Measurements from ENCODE around the gene EPHB3.

The EPHB3 gene

GRCh38 chr3:184557348-184557950 is 4.1 kb upstream of the EPHB3 start:
- no peak overlapping the region for H3K4me3 ChIP-seq (ENCODE audit: low read depth in 1 of 2, low read length in 2 of 2)
- no peaks in the 10 kb centered on the region for H3K9me3 ChIP-seq (ENCODE audit: control insufficient read depth in 1 of 2, low read length in 2 of 2)
- H3K27me3 ChIP-seq (ENCODE audit: low read depth, low read length): no peaks in the 10 kb centered on the region
- H3K4me1 ChIP-seq (ENCODE audit: control insufficient read depth in 1 of 2, insufficient read depth in 2 of 2, low read length in 2 of 2): peaks cover 8 to 11% of the 10 kb centered on the region in 2 donors
- H3K27ac ChIP-seq (ENCODE audit: low read length): no peak overlapping the region
- no peaks in the 10 kb centered on the region for H3K36me3 ChIP-seq (ENCODE audit: control insufficient read depth in 1 of 2, insufficient read depth in 2 of 2, low read length in 2 of 2)

- Histone ChIP-seq H3K4me3 (ENCODE audit: low read depth in 1 of 2, low read length in 2 of 2) (no peak overlapping the region), H3K9me3 (ENCODE audit: control insufficient read depth in 1 of 2, low read length in 2 of 2) (no peaks in the 10 kb centered on the region), H3K4me1 (ENCODE audit: control insufficient read depth in 1 of 2, insufficient read depth in 2 of 2, low read length in 2 of 2) (peaks cover 9 to 11% of the 10 kb centered on the region in 2 donors), H3K36me3 (ENCODE audit: control insufficient read depth in 1 of 2, insufficient read depth in 2 of 2, low read length in 2 of 2) (no peaks in the 10 kb centered on the region), H3K27ac (ENCODE audit: low read length) (no peak overlapping the region), H3K27me3 (ENCODE audit: low read depth, low read length) (no peaks in the 10 kb centered on the region)
These were observed 2.9 kb upstream of the EPHB3 start for GRCh38 chr3:184558726-184559125.

- Histone ChIP-seq H3K4me1 (ENCODE audit: control insufficient read depth in 1 of 2, insufficient read depth in 2 of 2, low read length in 2 of 2) (peaks cover 12 to 15% of the 10 kb centered on the region in 2 donors), H3K36me3 (ENCODE audit: control insufficient read depth in 1 of 2, insufficient read depth in 2 of 2, low read length in 2 of 2) (no peaks in the 10 kb centered on the region), H3K27me3 (ENCODE audit: low read depth, low read length) (no peaks in the 10 kb centered on the region), H3K27ac (ENCODE audit: low read length) (peak overlapping the region; percentile 1), H3K9me3 (ENCODE audit: control insufficient read depth in 1 of 2, low read length in 2 of 2) (no peaks in the 10 kb centered on the region), H3K4me3 (ENCODE audit: low read depth in 1 of 2, low read length in 2 of 2) (no peak overlapping the region)
These were observed 2.2 kb upstream of the EPHB3 start for GRCh38 chr3:184559336-184559735.

DNA sequence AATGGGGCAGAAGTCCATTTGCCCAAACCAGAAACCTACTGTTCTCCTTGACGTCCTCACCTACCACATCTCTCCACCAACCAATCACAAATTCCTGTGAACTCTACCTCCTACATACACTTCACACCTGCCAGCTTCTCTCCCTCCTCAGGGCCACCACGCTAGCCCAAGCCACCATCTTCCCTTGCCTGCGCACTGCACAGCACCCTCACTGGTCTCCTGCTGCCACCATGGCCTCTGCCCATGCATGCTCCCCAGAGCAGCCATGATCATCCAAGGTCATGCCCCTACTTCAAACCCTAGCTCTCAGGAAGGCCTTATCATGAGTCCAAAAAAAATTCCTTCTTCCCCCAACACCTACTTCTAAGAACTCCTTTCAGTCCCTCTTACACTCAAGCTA is 1.1 kb upstream of the EPHB3 start:
- H3K9me3 ChIP-seq (ENCODE audit: control insufficient read depth in 1 of 2, low read length in 2 of 2): no peaks in the 10 kb centered on the region
- peak overlapping the region; percentile 46 to 57 for H3K4me3 ChIP-seq (ENCODE audit: low read depth in 1 of 2, low read length in 2 of 2)
- no peaks in the 10 kb centered on the region for H3K36me3 ChIP-seq (ENCODE audit: control insufficient read depth in 1 of 2, insufficient read depth in 2 of 2, low read length in 2 of 2)
- no peaks in the 10 kb centered on the region for H3K27me3 ChIP-seq (ENCODE audit: low read depth, low read length)
- peaks cover 14 to 27% of the 10 kb centered on the region in 2 donors for H3K4me1 ChIP-seq (ENCODE audit: control insufficient read depth in 1 of 2, insufficient read depth in 2 of 2, low read length in 2 of 2)
- no peak overlapping the region for H3K27ac ChIP-seq (ENCODE audit: low read length)

GRCh38 chr3:184561913-184562877 is 610 bp downstream of the EPHB3 start:
- H3K4me1 ChIP-seq (ENCODE audit: control insufficient read depth in 1 of 2, insufficient read depth in 2 of 2, low read length in 2 of 2): peaks cover 10 to 44% of the 10 kb centered on the region in 2 donors
- no peaks in the 10 kb centered on the region for H3K27me3 ChIP-seq (ENCODE audit: low read depth, low read length)
- H3K9me3 ChIP-seq (ENCODE audit: control insufficient read depth in 1 of 2, low read length in 2 of 2): no peaks in the 10 kb centered on the region
- peak overlapping the region; percentile 46 to 82 for H3K4me3 ChIP-seq (ENCODE audit: low read depth in 1 of 2, low read length in 2 of 2)
- no peaks in the 10 kb centered on the region for H3K36me3 ChIP-seq (ENCODE audit: control insufficient read depth in 1 of 2, insufficient read depth in 2 of 2, low read length in 2 of 2)
- no peak overlapping the region for H3K27ac ChIP-seq (ENCODE audit: low read length)

GRCh38 chr3:184562878-184563560 is 1.4 kb downstream of the EPHB3 start:
- Histone ChIP-seq H3K9me3 (ENCODE audit: control insufficient read depth in 1 of 2, low read length in 2 of 2) (no peaks in the 10 kb centered on the region), H3K4me3 (ENCODE audit: low read depth in 1 of 2, low read length in 2 of 2) (peak overlapping the region; percentile 44 to 82), H3K27me3 (ENCODE audit: low read depth, low read length) (no peaks in the 10 kb centered on the region), H3K36me3 (ENCODE audit: control insufficient read depth in 1 of 2, insufficient read depth in 2 of 2, low read length in 2 of 2) (no peaks in the 10 kb centered on the region), H3K4me1 (ENCODE audit: control insufficient read depth in 1 of 2, insufficient read depth in 2 of 2, low read length in 2 of 2) (peaks cover 10 to 52% of the 10 kb centered on the region in 2 donors), H3K27ac (ENCODE audit: low read length) (peak overlapping the region; percentile 28)

- H3K4me1 ChIP-seq (ENCODE audit: control insufficient read depth in 1 of 2, insufficient read depth in 2 of 2, low read length in 2 of 2): peaks cover 10 to 57% of the 10 kb centered on the region in 2 donors
- peak overlapping the region; percentile 28 for H3K27ac ChIP-seq (ENCODE audit: low read length)
- no peaks in the 10 kb centered on the region for H3K9me3 ChIP-seq (ENCODE audit: control insufficient read depth in 1 of 2, low read length in 2 of 2)
- H3K36me3 ChIP-seq (ENCODE audit: control insufficient read depth in 1 of 2, insufficient read depth in 2 of 2, low read length in 2 of 2): no peaks in the 10 kb centered on the region
- peak overlapping the region; percentile 44 to 82 for H3K4me3 ChIP-seq (ENCODE audit: low read depth in 1 of 2, low read length in 2 of 2)
- no peaks in the 10 kb centered on the region for H3K27me3 ChIP-seq (ENCODE audit: low read depth, low read length)
These were observed 2.0 kb downstream of the EPHB3 start for GRCh38 chr3:184563561-184563925.

GRCh38 chr3:184563941-184564684 is 2.5 kb downstream of the EPHB3 start:
- H3K36me3 ChIP-seq (ENCODE audit: control insufficient read depth in 1 of 2, insufficient read depth in 2 of 2, low read length in 2 of 2): no peaks in the 10 kb centered on the region
- H3K27me3 ChIP-seq (ENCODE audit: low read depth, low read length): no peaks in the 10 kb centered on the region
- H3K27ac ChIP-seq (ENCODE audit: low read length): no peak overlapping the region
- no peaks in the 10 kb centered on the region for H3K9me3 ChIP-seq (ENCODE audit: control insufficient read depth in 1 of 2, low read length in 2 of 2)
- peaks cover 10 to 59% of the 10 kb centered on the region in 2 donors for H3K4me1 ChIP-seq (ENCODE audit: control insufficient read depth in 1 of 2, insufficient read depth in 2 of 2, low read length in 2 of 2)
- peak overlapping the region; percentile 44 to 82 for H3K4me3 ChIP-seq (ENCODE audit: low read depth in 1 of 2, low read length in 2 of 2)

- H3K36me3 ChIP-seq (ENCODE audit: control insufficient read depth in 1 of 2, insufficient read depth in 2 of 2, low read length in 2 of 2): no peaks in the 10 kb centered on the region
- H3K9me3 ChIP-seq (ENCODE audit: control insufficient read depth in 1 of 2, low read length in 2 of 2): no peaks in the 10 kb centered on the region
- H3K27ac ChIP-seq (ENCODE audit: low read length): peak overlapping the region; percentile 41
- H3K4me1 ChIP-seq (ENCODE audit: control insufficient read depth in 1 of 2, insufficient read depth in 2 of 2, low read length in 2 of 2): peaks cover 14 to 65% of the 10 kb centered on the region in 2 donors
- peak overlapping the region; percentile 6 to 44 for H3K4me3 ChIP-seq (ENCODE audit: low read depth in 1 of 2, low read length in 2 of 2)
- no peaks in the 10 kb centered on the region for H3K27me3 ChIP-seq (ENCODE audit: low read depth, low read length)
These were observed 3.2 kb downstream of the EPHB3 start for GRCh38 chr3:184564685-184565385.

- H3K27ac ChIP-seq (ENCODE audit: low read length): peak overlapping the region; percentile 75
- peak overlapping the region in 1 of 2 donors; percentile 6 for H3K4me3 ChIP-seq (ENCODE audit: low read depth in 1 of 2, low read length in 2 of 2)
- H3K36me3 ChIP-seq (ENCODE audit: control insufficient read depth in 1 of 2, insufficient read depth in 2 of 2, low read length in 2 of 2): no peaks in the 10 kb centered on the region
- H3K9me3 ChIP-seq (ENCODE audit: control insufficient read depth in 1 of 2, low read length in 2 of 2): no peaks in the 10 kb centered on the region
- peaks cover 4% of the 10 kb centered on the region for H3K27me3 ChIP-seq (ENCODE audit: low read depth, low read length)
- peaks cover 18 to 67% of the 10 kb centered on the region in 2 donors for H3K4me1 ChIP-seq (ENCODE audit: control insufficient read depth in 1 of 2, insufficient read depth in 2 of 2, low read length in 2 of 2)
These were observed 4.0 kb downstream of the EPHB3 start for GRCh38 chr3:184565421-184566211.
